Effector CD8-positive, alpha-beta T cell (primary cell): ENCODE results near the gene SYK.
"Not testable (repeated sequence)": the region's sequence is repeated elsewhere in the genome, so short reads cannot be mapped to it uniquely, and the experiment has no call there.

Source experiments
- DNase-seq: peaks from one replicate; lab custom pipeline; 2025; lab: John Stamatoyannopoulos, UW

Gene SYK

GRCh38 chr9:90795871-90796317 is 5.7 kb upstream of the SYK start:
- DNase-seq: no peak

DNA sequence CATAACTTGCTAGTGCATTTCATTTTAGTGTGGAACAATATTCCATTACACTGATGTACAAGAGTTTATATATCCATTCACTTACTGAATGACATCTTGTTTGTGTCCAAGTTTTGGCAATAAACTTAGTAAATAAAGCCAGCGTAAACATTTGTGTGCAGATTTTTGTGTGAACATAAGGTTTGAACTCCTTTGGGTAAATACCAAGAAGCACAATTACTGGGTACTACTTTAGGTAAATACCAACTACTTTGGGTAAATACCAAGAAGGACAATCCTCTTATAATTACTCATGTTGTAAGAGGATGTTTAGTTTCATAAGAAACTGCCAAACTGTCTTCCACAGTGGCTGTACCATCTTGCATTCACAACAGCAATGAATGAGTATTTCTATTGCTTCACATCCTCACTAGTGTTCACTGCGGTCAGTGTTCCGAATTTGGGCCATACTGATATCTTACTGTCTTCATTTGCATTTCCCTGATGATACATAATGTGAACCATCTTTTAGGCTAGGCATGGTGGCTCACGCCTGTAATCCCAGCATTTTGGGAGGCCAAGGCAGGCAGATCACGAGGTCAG is 2.3 kb upstream of the SYK start:
- DNase-seq: no peak

- DNase-seq: no peak
Measured at GRCh38 chr9:90801973-90802322, 329 bp downstream of the SYK start.

- DNase-seq: no peak
Measured at GRCh38 chr9:90802386-90802985, 867 bp downstream of the SYK start.

DNA sequence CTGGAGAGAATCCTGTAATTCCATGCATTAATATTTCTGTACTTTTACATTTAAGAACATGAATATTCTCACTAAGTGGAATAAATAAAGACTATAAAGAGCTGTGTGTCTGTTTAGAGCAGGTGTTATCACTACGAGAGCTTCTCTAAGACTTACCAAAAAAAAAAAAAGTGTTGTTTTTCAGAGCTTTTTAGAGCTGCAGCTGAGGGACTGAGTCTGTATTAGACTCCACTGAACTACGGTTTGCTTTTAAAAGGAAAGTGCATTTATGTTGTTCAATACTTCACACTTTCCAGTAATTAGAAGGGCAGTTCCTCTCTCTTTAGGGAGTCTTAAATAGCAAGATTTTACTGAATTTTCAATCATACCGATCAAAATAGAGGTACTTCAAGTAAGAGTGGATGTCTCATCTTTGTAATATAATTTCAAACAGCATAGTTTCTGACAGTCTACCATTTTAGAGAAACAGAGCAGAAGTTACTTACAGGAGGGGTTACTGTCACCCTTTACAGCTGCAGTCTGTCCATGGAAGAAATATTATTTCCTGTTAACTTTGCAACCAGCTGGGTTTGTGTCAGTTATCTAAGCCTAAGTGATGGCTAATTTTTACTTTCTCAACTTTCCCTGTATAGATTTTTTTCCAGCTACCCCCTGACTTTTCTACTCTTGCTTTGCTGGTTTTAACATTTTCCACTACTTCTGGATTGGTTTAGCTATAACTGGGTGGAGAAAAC is 2.4 kb downstream of the SYK start:
- no peak for DNase-seq

DNA sequence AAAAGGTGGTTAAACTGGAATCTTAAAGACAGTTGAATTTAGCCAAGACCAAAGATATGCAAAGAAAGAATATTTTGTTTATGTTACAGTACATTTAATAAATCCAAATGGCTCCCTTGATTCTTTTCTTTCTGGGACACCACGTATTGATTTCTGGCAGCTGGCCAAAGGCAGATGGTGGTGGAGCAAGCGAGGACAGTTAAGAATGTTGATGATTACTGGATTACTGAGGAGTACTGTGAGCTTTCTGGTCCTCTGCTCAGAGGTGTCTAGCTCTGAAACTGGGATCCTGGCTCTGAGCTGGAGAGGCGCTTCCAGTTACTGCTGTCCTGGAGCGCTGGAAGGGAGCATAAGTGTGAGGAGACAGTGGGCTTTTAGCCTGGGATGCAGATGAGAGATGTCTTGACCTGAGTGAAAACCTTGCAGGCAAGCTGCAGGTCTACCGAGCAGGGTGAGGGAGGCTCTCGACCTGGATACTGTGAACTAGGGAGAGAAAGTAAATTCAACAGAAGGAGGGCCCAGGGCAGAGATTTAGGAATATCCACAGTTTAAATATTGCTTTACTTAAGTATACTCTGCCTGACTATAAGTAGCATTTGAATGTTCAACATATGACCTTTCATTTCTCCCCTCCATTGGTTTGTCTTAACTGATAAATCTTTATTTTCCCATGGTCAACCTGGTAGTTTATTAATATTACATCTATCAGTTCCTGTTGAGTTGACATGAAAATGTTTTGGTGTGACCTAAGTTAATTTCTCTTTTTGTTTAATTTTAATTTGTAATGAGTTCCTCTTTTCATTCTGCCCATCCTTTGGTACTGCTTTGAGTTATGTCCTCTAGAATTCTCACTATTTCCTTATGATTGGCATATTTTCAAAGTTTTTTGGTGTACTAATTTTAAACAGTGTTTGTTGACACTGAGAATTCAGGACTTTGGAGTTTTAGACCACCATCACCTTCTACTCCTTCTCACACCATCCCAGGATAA is 3.7 kb downstream of the SYK start:
- no peak for DNase-seq

- DNase-seq: no peak
Measured at GRCh38 chr9:90807006-90807405, 5.4 kb downstream of the SYK start.

DNA sequence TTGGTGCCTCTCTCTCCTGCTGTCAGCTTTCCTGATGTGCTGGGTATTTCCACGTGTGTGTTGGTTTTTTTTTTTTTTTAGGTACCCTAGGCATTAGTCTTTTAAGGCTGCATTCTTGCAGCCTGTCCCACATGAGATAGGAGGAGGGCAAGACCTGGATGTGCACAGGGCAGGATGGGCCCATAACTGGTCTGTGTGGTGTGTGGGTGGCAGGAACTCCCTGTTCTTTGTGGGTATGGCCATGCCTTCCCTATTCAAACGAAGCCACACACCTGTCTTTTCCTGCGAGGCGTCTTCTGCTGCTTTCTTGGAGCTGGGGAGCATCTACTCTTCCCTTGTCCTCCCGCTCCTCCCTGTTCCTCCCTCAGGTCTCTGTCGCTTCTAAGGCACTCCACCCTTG is 6.8 kb downstream of the SYK start:
- no peak for DNase-seq

GRCh38 chr9:90808890-90809685 is 7.5 kb downstream of the SYK start:
- DNase-seq: no peak

DNA sequence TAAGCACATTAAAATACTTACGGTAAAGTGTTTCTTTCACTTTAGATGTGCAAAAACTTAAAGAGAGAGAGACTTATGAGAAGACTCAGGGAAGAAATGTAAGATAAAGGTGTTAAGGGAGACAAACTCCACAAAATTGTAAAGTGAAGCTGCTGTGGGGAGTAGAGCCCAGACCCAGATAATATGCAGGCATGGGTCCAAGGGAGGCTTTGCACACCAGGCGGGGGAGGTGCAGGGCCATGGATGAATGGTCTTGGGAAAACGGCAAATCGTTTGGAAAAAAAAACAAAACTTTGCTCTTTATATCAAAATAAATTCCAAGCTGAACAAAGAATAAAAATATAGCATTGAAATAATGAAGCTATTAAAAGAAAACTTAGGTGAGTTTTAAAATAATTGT is 9.1 kb downstream of the SYK start:
- DNase-seq: no peak

DNA sequence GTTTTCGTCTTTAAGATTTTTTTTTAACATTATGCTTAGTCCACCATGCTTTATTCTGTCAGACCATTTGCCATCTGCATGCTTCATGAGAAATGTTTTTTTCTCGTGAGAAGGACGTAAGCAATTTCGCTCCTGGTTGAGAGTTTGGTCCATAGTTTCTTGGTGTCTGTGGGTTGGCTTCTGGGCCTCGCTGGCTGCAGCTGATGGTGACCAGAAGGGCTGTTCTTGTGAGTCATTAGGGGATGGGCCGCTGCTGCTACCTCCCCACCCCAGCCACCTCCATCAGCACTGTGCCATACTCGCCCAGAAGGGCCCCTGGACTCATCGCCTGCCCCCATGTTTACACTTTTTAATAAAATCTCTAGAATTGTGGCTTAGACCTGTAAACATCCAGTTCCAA is 11.4 kb downstream of the SYK start:
- no peak for DNase-seq

GRCh38 chr9:90813523-90813922 is 11.9 kb downstream of the SYK start:
- DNase-seq: no peak

DNA sequence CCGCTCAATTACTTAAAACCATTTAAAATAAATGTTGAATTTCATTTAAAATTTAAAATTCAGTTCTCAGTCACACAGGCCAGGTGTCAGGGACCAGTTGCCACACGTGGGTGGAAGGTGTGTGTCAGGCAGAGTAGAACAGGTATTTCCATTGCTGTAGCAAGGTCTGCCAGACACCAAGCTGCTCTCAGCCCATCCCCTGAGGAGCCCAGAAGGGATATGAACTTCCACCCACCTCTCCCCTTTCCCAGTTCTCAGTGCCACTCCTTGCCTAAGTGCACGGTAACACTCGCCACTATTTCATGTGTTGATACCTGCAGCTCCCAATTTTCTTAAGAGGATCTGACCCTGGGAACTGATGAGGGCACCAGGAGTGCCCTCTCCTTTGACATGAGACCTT is 12.7 kb downstream of the SYK start:
- DNase-seq: no peak

- no peak for DNase-seq
Measured at GRCh38 chr9:90815183-90815943, 13.7 kb downstream of the SYK start.

- no peak for DNase-seq
Measured at GRCh38 chr9:90815944-90816357, 14.3 kb downstream of the SYK start.

DNA sequence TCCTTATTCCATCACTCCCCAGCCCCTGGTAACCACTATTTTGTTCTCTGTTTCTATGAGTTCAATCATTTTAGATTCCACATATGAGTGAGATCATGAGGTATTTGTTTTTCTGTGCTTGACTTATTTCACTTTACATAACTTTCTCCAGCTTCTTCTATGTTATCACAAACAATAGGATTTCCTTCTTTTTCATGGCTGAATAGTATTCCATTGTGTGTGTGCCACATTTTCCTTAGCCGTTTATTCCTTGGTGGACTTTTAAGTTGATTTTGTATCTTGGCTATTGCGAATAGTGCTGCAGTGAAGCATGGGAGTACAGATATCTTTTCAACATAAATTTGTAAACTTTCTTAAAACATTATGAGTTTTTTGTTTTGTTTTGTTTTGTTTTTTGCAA is 15.1 kb downstream of the SYK start:
- DNase-seq: no peak

- DNase-seq: no peak
Measured at GRCh38 chr9:90818279-90818678, 16.7 kb downstream of the SYK start.

DNA sequence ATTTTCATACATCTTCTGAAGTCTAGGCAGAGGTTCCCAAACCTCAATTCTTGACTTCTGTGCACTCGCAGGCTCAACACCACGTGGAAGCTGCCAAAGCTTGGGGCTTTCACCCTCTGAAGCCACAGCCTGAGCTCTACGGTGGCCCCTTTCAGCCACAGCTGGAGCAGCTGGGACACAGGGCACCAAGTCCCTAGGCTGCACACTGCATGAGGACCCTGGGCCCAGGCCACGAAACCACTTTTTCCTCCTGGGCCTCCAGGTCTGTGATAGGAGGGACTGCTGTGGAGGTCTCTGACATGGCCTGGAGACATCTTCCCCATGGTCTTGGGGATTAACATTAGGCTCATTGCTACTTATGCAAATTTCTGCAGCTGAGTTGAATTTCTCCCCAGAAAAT is 18.8 kb downstream of the SYK start:
- not testable (repeated sequence) for DNase-seq

GRCh38 chr9:90821236-90821635 is 19.6 kb downstream of the SYK start:
- DNase-seq: not testable (repeated sequence)

DNA sequence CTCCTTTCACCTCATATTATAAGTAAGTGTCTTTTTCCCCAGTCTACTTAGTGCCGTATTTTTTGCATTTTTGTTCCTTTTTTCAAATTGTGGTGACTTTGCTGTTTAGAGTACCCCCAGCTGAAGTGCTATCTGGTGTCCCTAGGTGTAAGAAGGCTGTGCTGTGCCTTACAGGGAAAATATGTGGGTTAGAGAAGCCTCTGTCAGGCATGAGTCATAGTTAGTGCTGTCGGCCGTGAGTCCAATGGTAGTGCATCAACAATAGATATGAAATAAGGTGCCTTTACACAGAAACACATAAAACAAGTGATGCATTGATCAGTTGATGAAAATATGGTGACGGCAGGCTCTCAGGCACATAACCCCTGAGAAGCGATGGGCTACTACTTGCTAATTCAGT is 20.1 kb downstream of the SYK start:
- DNase-seq: no peak

DNA sequence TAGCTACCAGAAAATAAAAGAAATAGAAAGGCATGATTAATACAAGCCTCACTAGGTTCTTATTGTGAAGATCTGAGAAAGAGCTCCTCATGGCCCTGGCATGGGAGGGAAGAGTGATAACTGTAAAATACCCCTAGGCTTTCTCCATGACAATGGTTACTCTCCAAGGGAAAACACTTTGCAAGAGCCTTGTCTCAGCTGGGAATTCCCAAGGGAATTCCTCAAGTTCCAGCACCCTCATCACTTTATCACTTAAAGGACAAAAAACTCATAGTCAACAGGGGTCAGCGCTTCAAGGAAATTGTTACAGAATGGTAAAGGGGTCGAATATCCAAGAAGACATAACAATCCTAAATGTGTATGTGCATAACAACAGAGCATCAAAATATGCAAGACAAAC is 21.2 kb downstream of the SYK start:
- no peak for DNase-seq
